Aorta (tissue), 5 donors: ENCODE measurements around the gene ARRDC5. TPM values are rescaled to one million over a fixed set of nuclear protein-coding genes. Genes with fewer than 3 reads are reported as not detected.
"Not testable (repeated sequence)": the region's sequence is repeated elsewhere in the genome, so short reads cannot be mapped to it uniquely, and the experiment has no call there.

Experiments
- ATAC-seq: fragments of 200-7000 bp; cut with Tn5 transposase; one replicate; pipeline ENCODE4 v1.9.1; 2022; ENCODE audit warnings: moderate library complexity; ENCODE audit not compliant: low FRiP score
- DNase-seq, 2 donors: peaks; one replicate each; pipeline ENCODE4 v3.0.0-alpha.2; 2020
- H3K27ac ChIP-seq, 2 donors: one replicate each; pipeline ENCODE4 v1.5.1; 2013; ENCODE audit warnings: low read length in 2 of 2, mild to moderate bottlenecking in 2 of 2, moderate library complexity in 2 of 2, control low read depth in 1 of 2, inconsistent platforms in 1 of 2, low read depth in 1 of 2
- H3K27me3 ChIP-seq, 2 donors: one replicate each; pipeline ENCODE4 v1.6.1; 2013; ENCODE audit warnings: control low read depth in 1 of 2, low read length in 1 of 2, mild to moderate bottlenecking in 1 of 2, moderate library complexity in 1 of 2; ENCODE audit not compliant: insufficient read depth in 2 of 2, control insufficient read depth in 1 of 2
- H3K36me3 ChIP-seq, 2 donors: one replicate each; pipeline ENCODE4 v1.6.1; 2013; ENCODE audit warnings: control low read depth in 1 of 2, low read length in 1 of 2, mild to moderate bottlenecking in 1 of 2; ENCODE audit not compliant: insufficient read depth in 2 of 2, control insufficient read depth in 1 of 2
- H3K4me1 ChIP-seq, 2 donors: one replicate each; pipeline ENCODE4 v1.6.1; 2013; ENCODE audit warnings: low read length in 2 of 2, control low read depth in 1 of 2, mild to moderate bottlenecking in 1 of 2, moderate library complexity in 1 of 2; ENCODE audit not compliant: insufficient read depth in 2 of 2, control insufficient read depth in 1 of 2
- H3K4me3 ChIP-seq, 2 donors: one replicate each; pipeline ENCODE4 v1.5.1; 2013; ENCODE audit warnings: low read length in 2 of 2, control low read depth in 1 of 2, mild to moderate bottlenecking in 1 of 2
- H3K9me3 ChIP-seq: one replicate; pipeline ENCODE4 v1.6.1; 2013; ENCODE audit warnings: mild to moderate bottlenecking, low read length; ENCODE audit not compliant: control insufficient read depth
- WGBS, 2 donors: extraction: QIAGEN DNeasy Blood & Tissue Kit; methylation state at CpG; one replicate each; pipeline ENCODE4 v1.1.7; 2013; 5-methylcytosine and 5-hydroxymethylcytosine counted together
- intact Hi-C, 2 donors: fragments of 100-400 bp; cut with DNase I; formaldehyde crosslinking; loops; one replicate each; pipeline versions ENCODE4 v1.14.2 to v1.15.0; 2022
- polyA plus RNA-seq, 2 donors: library from polyadenylated mRNA; stranded (reverse); fragments of 200-250 nt; gene quantifications; one replicate each; pipeline ENCODE4 v1.2.3, GENCODE V29; 2013
- total RNA-seq, 2 donors: library from RNA; stranded (reverse); fragmentation: NEBNext Ultra II Directional; extraction: Animal tissue kit (Norgen Biotek cat#: 25700); gene quantifications; one replicate each; pipeline ENCODE4 v1.2.1, GENCODE V29; 2021
- donor health status: healthy with polysubstance abuse.
- donor health status: Bipolar disorder and iron deficiency.
- donor health status: DM: no; HTN: no; CAD: no.
- donor health status: DM: no; HTN: no; CAD: no.
- donor health status: DM: yes; HTN: yes; CAD: no.

The ARRDC5 gene
- total and polyA plus RNA-seq, 4 donors = 0.36 to 0.90 TPM; not detected in 2

GRCh38 chr19:4867534-4868285, 35.0 kb downstream of the ARRDC5 start, which contains the start of gene PLIN3:
TSS of gene PLIN3 (minus strand) at chr19:4867667. CDS start at chr19:4861394, 6,273 bp downstream.
- Histone ChIP-seq H3K36me3 (no peaks in the 10 kb centered on the region), H3K9me3 (no peaks in the 10 kb centered on the region), H3K4me3 (peak within 1 kb of the TSS; percentile 66 to 91), H3K27me3 (no peaks in the 10 kb centered on the region), H3K27ac (peak within 1 kb of the TSS in 1 of 2 donors; percentile 59), H3K4me1 (no peaks in the 10 kb centered on the region)
- DNase-seq (peak; percentile 99 to 100), ATAC-seq (peak; percentile 99)
- 5% methylated on average over 39 to 46 of the region's 46 CpGs for WGBS, 2 donors
- intact Hi-C loops = no loop called here

- Histone ChIP-seq H3K4me3 (peak overlapping the region; percentile 66 to 91), H3K36me3 (no peaks in the 10 kb centered on the region), H3K27ac (peak overlapping the region in 1 of 2 donors; percentile 59), H3K27me3 (no peaks in the 10 kb centered on the region), H3K4me1 (no peaks in the 10 kb centered on the region), H3K9me3 (no peaks in the 10 kb centered on the region)
- WGBS, 2 donors = 1 to 2% methylated on average over 22 of the region's 22 CpGs
- intact Hi-C loops = no loop called here
- DNase-seq = peak; percentile 83 to 89
- peak; percentile 64 for ATAC-seq
These were observed 35.9 kb downstream of the ARRDC5 start for GRCh38 chr19:4866595-4867424.

DNA sequence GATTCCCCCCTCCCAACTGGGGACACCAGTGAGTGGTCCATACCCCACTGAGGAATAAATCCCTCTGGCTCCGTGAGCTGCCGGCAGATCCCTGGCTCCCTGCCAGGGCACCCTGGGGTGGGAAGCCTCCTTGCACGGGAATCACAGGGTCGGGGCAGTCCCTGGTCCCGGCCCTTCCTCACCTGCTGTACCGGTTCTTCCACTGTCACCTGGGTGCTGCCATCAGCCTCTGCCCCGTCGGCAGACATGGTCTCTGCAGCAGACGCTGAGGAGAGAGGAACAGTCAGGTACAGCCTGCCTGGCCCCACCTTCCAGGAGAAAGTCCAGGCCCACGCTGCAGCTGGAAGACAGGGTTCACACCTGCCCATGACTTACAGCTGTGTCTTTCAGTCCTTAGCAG, 41.5 kb downstream of the ARRDC5 start:
- no peak for ATAC-seq
- peaks cover 0 to 2% of the 10 kb centered on the region in 2 donors for H3K36me3 ChIP-seq

GRCh38 chr19:4859697-4860096, 43.0 kb downstream of the ARRDC5 start:
- H3K4me1 ChIP-seq = no peaks in the 10 kb centered on the region
- intact Hi-C loops = no loop called here
- WGBS, 2 donors = 94% methylated on average over 11 of the region's 11 CpGs
- H3K27me3 ChIP-seq = no peaks in the 10 kb centered on the region
- H3K9me3 ChIP-seq = no peaks in the 10 kb centered on the region
- ATAC-seq (no peak), DNase-seq (no peak)
- peaks cover 0 to 4% of the 10 kb centered on the region in 2 donors for H3K36me3 ChIP-seq
- H3K4me3 ChIP-seq = no peak overlapping the region
- no peak overlapping the region for H3K27ac ChIP-seq

More for the DNA sequence above, 41.5 kb downstream of the ARRDC5 start:
- Histone ChIP-seq H3K4me3 (no peak overlapping the region), H3K27me3 (no peaks in the 10 kb centered on the region), H3K9me3 (no peaks in the 10 kb centered on the region), H3K27ac (no peak overlapping the region), H3K4me1 (no peaks in the 10 kb centered on the region)
- intact Hi-C loops = no loop called here
- DNase-seq = no peak
- 70 to 71% methylated on average over 9 to 10 of the region's 10 CpGs for WGBS, 2 donors

- H3K9me3 ChIP-seq, H3K4me1 ChIP-seq, ATAC-seq, intact Hi-C loops, DNase-seq, H3K36me3 ChIP-seq, H3K27ac ChIP-seq, H3K27me3 ChIP-seq, H3K4me3 ChIP-seq: not testable (repeated sequence)
- WGBS, 2 donors = 89 to 91% methylated on average over 12 of the region's 12 CpGs
These were observed 46.2 kb downstream of the ARRDC5 start for GRCh38 chr19:4856468-4856867.

DNA sequence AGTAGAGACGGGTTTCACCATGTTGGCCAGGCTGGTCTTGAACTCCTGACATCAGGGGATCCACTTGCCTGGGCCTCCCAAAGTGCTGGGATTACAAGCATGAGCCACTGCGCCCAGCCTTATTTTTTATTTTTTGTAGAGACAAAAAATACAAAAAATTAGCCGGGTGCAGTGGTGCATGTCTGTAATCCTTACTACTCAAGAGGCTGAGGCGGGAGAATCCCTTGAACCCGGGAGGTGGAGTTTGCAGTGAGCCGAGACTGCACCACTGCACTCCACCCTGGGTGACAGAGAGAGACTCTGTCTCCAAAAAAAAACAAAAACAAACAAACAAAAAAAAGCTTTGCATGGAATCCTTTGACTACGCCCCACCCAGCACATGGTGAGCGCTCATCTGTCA, 49.2 kb downstream of the ARRDC5 start:
- H3K27me3 ChIP-seq, H3K4me1 ChIP-seq, H3K27ac ChIP-seq, H3K36me3 ChIP-seq, H3K9me3 ChIP-seq, intact Hi-C loops, ATAC-seq, DNase-seq, H3K4me3 ChIP-seq: not testable (repeated sequence)
- 87 to 89% methylated on average over 8 of the region's 8 CpGs for WGBS, 2 donors

- H3K4me1 ChIP-seq = no peaks in the 10 kb centered on the region
- WGBS, 2 donors = 87 to 88% methylated on average over 6 of the region's 6 CpGs
- intact Hi-C loops = no loop called here
- H3K4me3 ChIP-seq = no peak overlapping the region
- ATAC-seq (peak; percentile 36), DNase-seq (no peak)
- no peak overlapping the region for H3K27ac ChIP-seq
- no peaks in the 10 kb centered on the region for H3K27me3 ChIP-seq
- H3K36me3 ChIP-seq = peaks cover 0 to 2% of the 10 kb centered on the region in 2 donors
- H3K9me3 ChIP-seq = no peaks in the 10 kb centered on the region
These were observed 50.2 kb downstream of the ARRDC5 start for GRCh38 chr19:4852484-4852883.

GRCh38 chr19:4851551-4852290, 51.0 kb downstream of the ARRDC5 start:
- peak; percentile 87 for ATAC-seq
- H3K9me3 ChIP-seq = no peaks in the 10 kb centered on the region
- 75 to 77% methylated on average over 42 of the region's 42 CpGs for WGBS, 2 donors
- H3K27ac ChIP-seq = no peak overlapping the region
- no peaks in the 10 kb centered on the region for H3K4me1 ChIP-seq
- DNase-seq = peak; percentile 79 to 93
- intact Hi-C loops = loop anchor here (1.0 kb wide), 1 partner anchor 42 kb away; no protein-coding TSS in a partner anchor
- no peaks in the 10 kb centered on the region for H3K27me3 ChIP-seq
- H3K4me3 ChIP-seq = no peak overlapping the region
- H3K36me3 ChIP-seq = peaks cover 0 to 2% of the 10 kb centered on the region in 2 donors
